ENCODE measurements around the gene TMEM51.
"Not testable (repeated sequence)": the region's sequence is repeated elsewhere in the genome, so short reads cannot be mapped to it uniquely, and the experiment has no call there.

Gene TMEM51

GRCh38 chr1:15173863-15174614 lies 20.5 kb downstream of the TMEM51 start:
- DNase-seq (ENCODE audit: extremely low spot score, insufficient read length, low read depth), result no peak
- no peak for FAIRE-seq

GRCh38 chr1:15174615-15174983 lies 21.1 kb downstream of the TMEM51 start:
- FAIRE-seq, result no peak
- no peak for DNase-seq (ENCODE audit: extremely low spot score, insufficient read length, low read depth)

GRCh38 chr1:15175324-15176094 lies 22.0 kb downstream of the TMEM51 start:
- not testable (repeated sequence) for DNase-seq (ENCODE audit: extremely low spot score, insufficient read length, low read depth)
- peak; percentile 29 for FAIRE-seq

- peak; percentile 33 for FAIRE-seq
- no peak for DNase-seq (ENCODE audit: extremely low spot score, insufficient read length, low read depth)
Measured at GRCh38 chr1:15176120-15176519, 22.6 kb downstream of the TMEM51 start.

DNA sequence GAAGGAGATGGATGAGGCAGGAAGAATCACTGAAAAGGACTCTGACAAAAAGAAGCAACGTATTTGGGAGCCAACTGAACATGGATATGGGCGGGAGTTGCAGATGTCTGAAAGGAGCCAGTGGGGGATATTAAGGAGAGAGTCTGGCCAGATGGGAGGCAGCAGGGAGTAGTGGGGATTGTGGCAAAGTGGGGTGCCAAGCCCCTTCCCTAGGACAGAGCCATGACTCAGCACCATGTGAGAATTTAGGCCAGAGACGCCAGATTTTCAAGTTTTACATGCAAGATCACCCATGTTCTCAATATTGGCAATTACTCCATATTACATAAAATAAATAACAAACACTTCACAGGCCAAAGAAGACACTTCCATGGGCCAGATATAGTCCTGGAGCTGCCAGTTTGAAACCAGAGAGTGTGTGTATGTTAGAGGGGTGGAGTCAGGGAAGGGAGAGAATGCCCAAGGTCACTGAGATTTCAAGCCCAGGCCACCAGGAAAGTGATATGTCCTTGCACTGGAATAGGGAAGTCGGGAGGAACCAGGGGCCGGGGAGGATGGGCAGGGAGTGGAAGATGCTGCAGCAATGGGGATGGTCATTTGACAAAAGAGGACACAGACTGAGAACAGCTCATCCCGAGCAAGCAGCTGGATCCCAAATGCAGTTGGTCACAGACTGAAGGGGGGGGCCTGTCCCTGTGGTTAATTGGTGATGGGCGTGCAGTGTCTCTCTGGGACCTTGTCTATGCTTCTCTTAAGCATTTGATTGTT lies 23.5 kb downstream of the TMEM51 start:
- DNase-seq (ENCODE audit: extremely low spot score, insufficient read length, low read depth) (no peak), FAIRE-seq (no peak)

DNA sequence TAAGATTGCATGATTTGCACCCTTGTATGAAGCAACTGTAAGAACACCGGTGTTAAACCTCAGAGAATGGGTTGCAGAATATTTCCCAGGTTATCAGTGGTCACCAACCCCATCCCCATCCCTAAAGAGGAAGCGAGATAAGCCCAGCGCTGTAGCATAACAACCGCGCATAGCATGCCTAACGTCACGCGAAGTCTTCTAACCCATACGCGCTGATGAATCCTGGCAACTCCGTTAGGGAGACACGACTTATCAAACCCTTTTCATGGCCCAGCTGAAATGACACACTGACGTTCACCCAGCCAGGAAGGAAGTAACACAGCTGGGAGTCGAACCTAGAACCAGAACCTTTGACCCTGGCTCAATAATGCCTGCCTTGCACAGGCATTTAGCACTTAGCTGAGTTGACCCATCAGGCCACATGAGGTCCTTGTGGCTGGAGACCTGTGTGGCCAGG lies 24.2 kb downstream of the TMEM51 start:
- FAIRE-seq (no peak), DNase-seq (ENCODE audit: extremely low spot score, insufficient read length, low read depth) (no peak)

DNA sequence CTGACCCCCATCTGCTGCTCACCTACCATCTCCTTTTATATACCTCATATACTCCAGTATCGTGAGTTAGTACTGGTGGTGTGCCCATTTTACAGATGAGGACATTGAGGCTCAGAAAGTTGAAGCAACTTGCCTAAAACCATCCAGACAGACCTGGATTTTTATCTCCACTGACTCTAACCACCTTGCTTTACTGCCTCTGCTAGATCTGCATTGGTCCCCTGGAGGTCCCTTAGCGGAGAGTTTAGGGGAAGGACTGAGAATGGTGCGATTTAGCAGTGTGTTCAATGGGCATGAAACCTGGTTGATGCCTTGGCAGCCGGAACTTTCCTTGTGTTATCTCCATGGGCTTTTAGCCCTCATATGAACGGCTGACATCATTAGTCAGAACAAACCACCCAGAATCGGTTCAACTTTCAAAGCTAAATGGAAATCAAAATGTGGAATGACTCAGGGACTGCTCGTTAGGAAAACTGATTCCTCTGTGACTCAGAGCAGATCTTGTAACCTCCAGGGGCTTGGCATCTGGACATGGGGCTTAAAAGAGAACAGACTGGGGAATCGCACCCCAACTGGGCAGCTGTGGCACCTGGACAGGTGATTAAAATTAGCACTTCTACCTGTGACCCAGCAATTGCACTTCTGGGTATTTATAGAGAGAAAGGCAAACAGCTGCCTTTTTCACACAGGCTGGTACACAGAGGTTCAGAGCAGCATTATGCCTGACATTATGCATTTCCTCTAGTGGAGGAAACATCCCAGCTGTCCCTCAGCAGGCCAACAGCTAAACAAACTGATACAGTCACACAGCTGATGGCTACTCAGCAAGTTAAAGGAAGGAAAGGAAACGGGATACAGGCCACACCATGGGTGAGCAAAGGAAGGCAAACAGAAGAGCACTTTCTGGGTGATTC lies 25.3 kb downstream of the TMEM51 start:
- FAIRE-seq (no peak), DNase-seq (ENCODE audit: extremely low spot score, insufficient read length, low read depth) (no peak)

DNA sequence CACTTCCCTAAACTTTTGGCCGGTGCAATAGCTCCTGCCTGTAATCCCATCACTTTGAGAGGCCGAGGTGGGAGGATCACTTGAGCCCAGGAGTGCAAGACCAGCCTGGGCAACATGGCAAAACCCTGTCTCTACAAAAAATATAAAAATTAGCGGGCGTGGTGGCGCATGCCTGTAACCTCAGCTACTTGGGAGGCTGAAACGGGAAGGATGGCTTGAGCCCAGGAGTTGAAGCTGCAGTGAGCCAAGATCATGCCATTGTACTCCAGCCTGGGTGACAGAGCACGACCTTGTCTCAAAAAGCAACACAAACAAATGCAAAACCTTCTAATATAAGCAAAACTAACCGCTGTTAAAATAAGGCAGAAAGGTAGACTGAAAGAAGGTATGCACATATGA lies 25.9 kb downstream of the TMEM51 start:
- FAIRE-seq (no peak), DNase-seq (ENCODE audit: extremely low spot score, insufficient read length, low read depth) (no peak)

- DNase-seq (ENCODE audit: extremely low spot score, insufficient read length, low read depth) (no peak), FAIRE-seq (no peak)
Measured at GRCh38 chr1:15180189-15180588, 26.6 kb downstream of the TMEM51 start.

DNA sequence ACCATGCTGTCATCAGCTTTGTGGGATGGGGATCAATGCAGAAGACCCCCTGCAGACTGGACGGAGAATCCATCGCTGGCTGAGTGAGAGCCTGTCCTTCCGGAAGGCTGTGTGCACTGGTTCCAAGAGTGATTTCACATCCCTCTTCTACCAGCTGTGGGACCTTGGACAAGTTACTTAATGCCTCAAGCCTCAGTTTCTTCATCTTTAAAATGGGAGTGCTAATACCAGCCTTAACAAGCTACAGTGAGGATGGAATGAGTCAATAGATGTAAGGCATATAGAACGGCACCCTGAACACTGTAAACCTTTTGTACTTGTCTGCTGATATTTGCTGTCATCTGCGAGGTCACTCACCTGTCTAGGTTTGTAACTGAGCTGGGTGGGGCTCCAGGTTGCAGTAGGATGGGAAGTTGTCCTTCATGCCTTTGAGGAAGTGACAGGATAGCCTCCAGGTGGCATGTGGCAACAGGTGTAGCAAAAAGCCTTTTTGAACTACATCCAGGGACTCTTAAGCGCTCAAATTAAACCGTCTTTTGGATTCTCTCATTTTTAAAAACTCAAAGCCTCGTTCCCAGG lies 27.5 kb downstream of the TMEM51 start:
- DNase-seq (ENCODE audit: extremely low spot score, insufficient read length, low read depth) (no peak), FAIRE-seq (no peak)

DNA sequence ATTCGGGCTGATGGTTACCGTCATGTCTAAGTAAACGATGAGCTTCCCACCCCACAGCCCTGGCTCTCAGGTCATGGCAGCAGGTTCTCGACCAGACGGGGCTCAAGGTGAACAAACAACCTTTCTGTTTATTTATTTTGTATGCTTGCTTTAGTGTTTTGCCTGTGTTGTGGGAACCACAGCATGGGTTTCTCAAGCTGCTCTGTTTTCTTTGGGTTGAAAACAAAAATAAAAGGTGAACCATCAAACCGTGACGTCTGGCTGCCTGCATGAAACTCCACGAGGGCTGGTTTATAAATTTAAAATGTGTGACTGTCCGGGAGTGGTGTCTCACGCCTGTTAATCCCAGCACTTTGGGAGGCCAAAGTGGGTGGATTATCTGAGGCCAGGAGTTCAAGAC lies 28.0 kb downstream of the TMEM51 start:
- DNase-seq (ENCODE audit: extremely low spot score, insufficient read length, low read depth) (no peak), FAIRE-seq (no peak)

GRCh38 chr1:15184436-15185241 lies 31.1 kb downstream of the TMEM51 start:
- DNase-seq (ENCODE audit: extremely low spot score, insufficient read length, low read depth) (no peak), FAIRE-seq (no peak)

DNA sequence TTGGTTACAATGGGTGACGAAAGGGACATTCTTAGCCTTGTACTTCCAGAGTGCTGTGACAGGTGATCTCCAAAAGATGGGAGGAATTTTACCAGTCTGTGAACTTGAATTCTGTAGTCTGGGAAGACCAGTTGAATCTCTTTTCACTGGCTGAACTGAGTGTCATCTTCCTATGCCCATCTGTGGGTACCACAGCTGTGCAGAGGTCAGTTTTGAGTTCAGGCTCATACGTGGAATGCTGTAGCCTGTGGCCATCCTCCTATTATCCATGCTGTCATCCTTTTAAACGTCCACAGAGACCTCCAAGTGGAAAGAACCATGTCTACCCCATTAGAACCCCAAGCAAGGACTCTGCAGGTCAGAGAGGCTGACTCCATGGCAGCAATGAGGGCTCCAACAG lies 32.1 kb downstream of the TMEM51 start:
- FAIRE-seq, result no peak
- no peak for DNase-seq (ENCODE audit: extremely low spot score, insufficient read length, low read depth)

DNA sequence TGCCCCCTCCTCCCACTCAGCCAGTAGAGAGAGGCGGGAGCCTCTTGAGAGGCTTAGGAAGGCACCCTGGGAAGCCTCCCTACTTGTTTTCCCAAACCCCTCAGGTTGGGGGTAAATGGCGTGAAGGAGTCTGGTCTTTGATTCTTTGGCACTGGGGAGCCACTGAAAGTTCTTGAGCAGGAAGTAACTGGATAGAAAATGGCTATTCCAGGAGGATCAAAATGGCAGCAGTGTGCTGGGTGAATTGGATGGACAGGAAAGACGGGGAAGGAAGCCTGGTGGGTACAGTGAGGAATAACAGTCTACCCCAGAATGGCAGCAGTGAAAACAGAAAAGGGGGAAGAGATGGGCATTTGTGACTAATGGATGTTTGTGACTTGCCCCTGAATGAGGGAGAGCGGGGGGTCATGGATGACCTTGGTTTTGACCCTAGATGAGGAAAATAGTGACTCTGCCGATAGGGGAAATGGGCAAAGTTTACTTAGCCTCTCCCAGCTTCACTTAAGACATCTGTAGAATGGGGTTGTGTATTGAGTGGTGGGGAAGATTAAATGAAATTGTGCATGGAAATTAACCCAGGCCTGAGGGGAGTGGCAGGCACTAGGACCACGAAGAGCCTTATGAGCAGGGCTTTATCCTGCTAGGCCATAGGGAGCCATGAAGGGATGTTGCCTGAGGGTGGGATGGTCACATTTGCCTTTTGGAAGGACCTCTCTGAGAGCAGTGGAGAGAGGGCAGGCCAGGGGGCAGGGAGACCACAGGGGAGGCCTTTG lies 32.7 kb downstream of the TMEM51 start:
- DNase-seq (ENCODE audit: extremely low spot score, insufficient read length, low read depth) (no peak), FAIRE-seq (no peak)

DNA sequence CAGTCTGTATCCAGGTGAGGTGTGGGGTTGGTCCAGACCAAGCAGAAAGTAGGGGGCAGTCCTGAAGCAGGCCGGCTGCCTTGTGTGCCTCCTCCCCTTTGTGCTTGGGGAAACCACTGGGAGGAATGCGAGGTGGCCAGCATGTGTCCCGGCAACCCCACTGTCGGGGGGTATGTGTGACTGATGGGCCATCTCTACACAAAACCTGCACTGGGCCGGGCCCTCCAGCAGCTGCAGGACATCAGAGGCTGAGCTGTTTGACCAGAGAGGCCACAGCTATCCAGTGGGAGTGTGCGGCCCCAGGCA lies 33.3 kb downstream of the TMEM51 start:
- no peak for FAIRE-seq
- DNase-seq (ENCODE audit: extremely low spot score, insufficient read length, low read depth), result no peak

DNA sequence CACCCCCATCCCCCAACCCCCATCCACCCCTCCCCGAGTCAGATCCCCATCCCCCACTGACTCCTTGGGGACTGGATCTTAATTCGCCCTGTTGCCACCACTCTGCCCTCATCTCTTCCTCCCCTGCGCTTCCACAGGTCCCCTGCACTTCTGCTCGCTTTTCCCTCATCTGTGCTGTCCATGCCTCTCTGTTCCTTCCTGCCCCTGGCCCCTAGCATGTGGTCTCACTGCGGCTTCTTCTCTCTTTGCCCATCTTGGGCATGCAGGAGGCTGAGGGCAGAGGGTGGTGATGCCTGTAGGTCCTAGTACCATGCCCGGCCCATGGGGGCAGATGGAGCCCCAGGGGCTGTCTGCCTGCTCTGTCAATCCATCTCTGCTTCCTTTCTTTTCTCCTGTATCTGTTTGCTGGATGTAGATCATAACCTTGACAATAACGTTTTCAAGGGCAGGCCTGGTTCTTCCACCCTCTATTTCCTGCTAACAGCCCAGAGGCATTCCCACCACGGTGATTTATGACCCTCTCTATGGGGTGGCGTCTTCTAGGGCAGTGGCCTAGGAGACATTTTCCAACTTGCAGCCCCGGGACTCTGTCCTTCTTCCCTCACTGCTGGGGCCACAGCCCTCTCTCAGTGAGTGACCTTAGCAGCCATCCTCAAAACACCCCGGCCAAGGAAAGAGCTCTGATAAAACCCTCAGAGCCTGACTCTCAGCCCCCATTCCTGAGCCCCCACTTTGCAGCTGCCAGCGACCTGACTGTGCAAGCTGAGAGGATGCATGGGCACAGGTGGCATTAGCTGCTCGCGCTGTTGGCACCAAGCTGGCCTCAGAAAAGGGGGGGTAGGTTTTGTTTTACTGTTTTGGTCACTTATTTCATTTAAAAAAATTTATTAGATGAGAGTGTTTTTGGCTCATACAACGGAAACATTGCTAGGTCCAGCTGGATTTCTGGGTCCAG lies 33.9 kb downstream of the TMEM51 start:
- DNase-seq (ENCODE audit: extremely low spot score, insufficient read length, low read depth), result no peak
- no peak for FAIRE-seq

GRCh38 chr1:15188130-15188524 lies 34.6 kb downstream of the TMEM51 start:
- no peak for FAIRE-seq
- DNase-seq (ENCODE audit: extremely low spot score, insufficient read length, low read depth), result no peak

Measured in GM18507 (cell line).